ENCODE measurements around the gene PLA2R1.

GRCh38 chr2:160054984-160055725 lies 7.3 kb downstream of the PLA2R1 start:
- TF ChIP-seq CTCF (IDR thresholded peaks at IDR 0.05; ENCODE audit: insufficient read depth, low read length, poor library complexity, severe bottlenecking) (no peak), EZH2phosphoT487 (conservative IDR thresholded peaks at IDR 0.05; ENCODE audit: low read length) (no peak)
